HepG2 (cell line): ENCODE measurements around the gene GPATCH11. TPM values are rescaled to one million over a fixed set of nuclear protein-coding genes. Genes with fewer than 3 reads are reported as not detected.

ENCODE experiments used
- ATAC-seq: fragments of 200-7000 bp; cut with Tn5 transposase; 3 replicates; pipeline ENCODE4 v1.9.1; 2020; ENCODE audit warnings: mild to moderate bottlenecking, moderate library complexity
- BruUV-seq: library from RNA; stranded (reverse); fragments of 400-500 nt; replicated peaks from 2 replicates; lab custom pipeline; 2021; lab: Mats Ljungman, UMichigan
- CTCF ChIA-PET: fragments of 300-600 bp; formaldehyde crosslinking; extraction: SDS; loops from one replicate; lab custom pipeline; 2021; ENCODE audit warnings: low total read pairs, inconsistent platforms, low intra/inter-chr PET ratio; lab: Yijun Ruan, JAX
- POLR2A ChIA-PET: fragments of 350-600 bp; sonication (Branson Sonifier 250); formaldehyde crosslinking; loops from one replicate; lab custom pipeline; 2020; ENCODE audit warnings: antibody characterized with exemption, inconsistent platforms; lab: Yijun Ruan, JAX
- DNase-seq: peaks from one replicate; pipeline ENCODE4 v3.0.0-alpha.2; 2015; ENCODE audit warnings: low spot score
- FAIRE-seq: peaks from 3 replicates; lab custom pipeline; 2011; peaks lifted over from hg19 to GRCh38; lab: Jason Lieb, UNC
- H2AFZ ChIP-seq: one replicate; pipeline ENCODE4 v1.6.1; 2011; ENCODE audit warnings: low read length, inconsistent platforms
- H3K27ac ChIP-seq: fragments of 300-600 bp; 3 replicates; pipeline ENCODE4 v1.8.0; 2011; ENCODE audit warnings: mixed run types, mild to moderate bottlenecking, mixed read lengths, low read length, inconsistent platforms; ENCODE audit not compliant: insufficient read depth; ENCODE audit errors: extremely low read length
- H3K27me3 ChIP-seq, 2 experiments: fragments of 200-600 bp in 1 of 2; 2 replicates in 1 of 2; 3 replicates in 1 of 2; pipeline versions ENCODE4 v1.6.0 to v1.8.0; 2011; ENCODE audit warnings: low read length in 2 of 2, mild to moderate bottlenecking in 2 of 2, moderate library complexity in 2 of 2, inconsistent platforms in 1 of 2; ENCODE audit not compliant: insufficient read depth in 2 of 2, control insufficient read depth in 1 of 2
- H3K36me3 ChIP-seq, 2 experiments: fragments of 200-600 bp in 1 of 2; replicated peaks in 1 of 2; 2 replicates in 1 of 2; 3 replicates in 1 of 2; pipeline versions ENCODE4 v1.5.1 to v1.8.0; 2011; ENCODE audit warnings: low read length in 2 of 2, inconsistent platforms in 1 of 2; ENCODE audit not compliant: insufficient read depth in 2 of 2, control insufficient read depth in 1 of 2
- H3K4me1 ChIP-seq: 2 replicates; pipeline ENCODE4 v1.5.1; 2012; ENCODE audit warnings: low read length, inconsistent platforms; ENCODE audit not compliant: insufficient read depth
- H3K4me2 ChIP-seq: 2 replicates; pipeline ENCODE4 v1.6.0; 2011; ENCODE audit warnings: low read depth, low read length, inconsistent platforms
- H3K4me3 ChIP-seq, 3 experiments: fragments of 200-600 bp in 1 of 3; sonication (generic), shearing (Covaris generic) in 1 of 3; replicated peaks in 1 of 3; 2 replicates each; pipeline ENCODE4 v1.5.1; 2011 to 2016; ENCODE audit warnings: low read length in 3 of 3, inconsistent platforms in 2 of 3, low read depth in 2 of 3, mild to moderate bottlenecking in 2 of 3, control low read depth in 1 of 3, mixed read lengths in 1 of 3; ENCODE audit not compliant: insufficient read depth in 1 of 3
- H3K79me2 ChIP-seq: one replicate; pipeline ENCODE4 v1.6.1; 2011; ENCODE audit warnings: low read length, inconsistent platforms; ENCODE audit not compliant: insufficient read depth
- H3K9ac ChIP-seq: 2 replicates; pipeline ENCODE4 v1.6.0; 2011; ENCODE audit warnings: mild to moderate bottlenecking, low read depth, low read length, inconsistent platforms; ENCODE audit not compliant: insufficient read depth
- H3K9me3 ChIP-seq: 2 replicates; pipeline ENCODE4 v1.5.1; 2012; ENCODE audit warnings: mild to moderate bottlenecking, low read length
- H4K20me1 ChIP-seq: 2 replicates; pipeline ENCODE4 v1.6.0; 2011; ENCODE audit warnings: inconsistent platforms, mild to moderate bottlenecking, low read length, moderate library complexity; ENCODE audit not compliant: insufficient read depth
- MAFK ChIP-seq, 2 experiments: IDR thresholded peaks in 1 of 2; conservative IDR thresholded peaks in 1 of 2; 2 replicates each; pipeline ENCODE4 v1.6.1; 2011; ENCODE audit warnings: improper control_type of control experiment in 2 of 2, low read length in 2 of 2
- MIXL1 ChIP-seq: IDR thresholded peaks from 2 replicates; pipeline ENCODE4 v1.6.1; 2016
- PHF21A ChIP-seq: sonication (generic); formaldehyde crosslinking; IDR thresholded peaks from 2 replicates; pipeline ENCODE4 v1.5.0; 2020; ENCODE audit warnings: mild to moderate bottlenecking, missing genetic modification reagents
- POGZ ChIP-seq: sonication (generic); formaldehyde crosslinking; IDR thresholded peaks from 2 replicates; pipeline ENCODE4 v1.4.0; 2020; ENCODE audit warnings: mild to moderate bottlenecking, missing genetic modification reagents
- ZMYM3 ChIP-seq: sonication (generic); formaldehyde crosslinking; IDR thresholded peaks from 2 replicates; pipeline ENCODE4 v1.5.1; 2020; ENCODE audit warnings: mild to moderate bottlenecking, missing genetic modification reagents
- ZNF530 ChIP-seq: sonication (generic); formaldehyde crosslinking; IDR thresholded peaks from 2 replicates; pipeline ENCODE4 v1.5.0; 2020; ENCODE audit warnings: low read depth, mild to moderate bottlenecking, missing genetic modification reagents
- WGBS: methylation state at CpG from one replicate; pipeline ENCODE4 v1.1.6; 2017; ENCODE audit warnings: low lambda C conversion rate; 5-methylcytosine and 5-hydroxymethylcytosine counted together
- in situ Hi-C: cut with HindIII; loops from 2 replicates; pipeline ENCODE4 v1.10.0; 2017; ENCODE audit warnings: low pct_unique_long_range_greater_than_20kb; ENCODE audit not compliant: extremely low pct_ligation_motif_present
- intact Hi-C: fragments of 100-400 bp; cut with micrococcal nuclease; formaldehyde crosslinking; loops from one replicate; pipeline ENCODE4 v1.10.0; 2022; ENCODE audit not compliant: unreplicated experiment
- polyA plus RNA-seq, 8 experiments: library from polyadenylated mRNA; depleted of rRNA in 3 of 8; stranded (reverse) in 7 of 8; unstranded in 1 of 8; fragments of >200 nt; fragmentation: Illumina TruSeq in 4 of 8; extraction: Trizol in 4 of 8; gene quantifications; 2 replicates each; pipeline versions ENCODE4 v1.2.1 to v1.2.3, GENCODE V29; 2011 to 2016; ENCODE audit warnings: low read depth in 4 of 8, missing spikeins in 1 of 8, mixed read lengths in 1 of 8; ENCODE audit not compliant: insufficient read depth in 1 of 8
- total RNA-seq, 5 experiments: library from RNA; depleted of rRNA; stranded (reverse); fragments of >200 nt; fragmentation: Illumina TruSeq; extraction: Trizol; gene quantifications; 2 replicates each; pipeline ENCODE4 v1.2.3, GENCODE V29; 2016; ENCODE audit warnings: low read depth in 1 of 5

The GPATCH11 gene
- total and polyA plus RNA-seq, 2 of the 13 experiments (the other 11 are each of a cell fraction or from before 2014, with no cell fraction given): 3.8 to 8.7 TPM

DNA sequence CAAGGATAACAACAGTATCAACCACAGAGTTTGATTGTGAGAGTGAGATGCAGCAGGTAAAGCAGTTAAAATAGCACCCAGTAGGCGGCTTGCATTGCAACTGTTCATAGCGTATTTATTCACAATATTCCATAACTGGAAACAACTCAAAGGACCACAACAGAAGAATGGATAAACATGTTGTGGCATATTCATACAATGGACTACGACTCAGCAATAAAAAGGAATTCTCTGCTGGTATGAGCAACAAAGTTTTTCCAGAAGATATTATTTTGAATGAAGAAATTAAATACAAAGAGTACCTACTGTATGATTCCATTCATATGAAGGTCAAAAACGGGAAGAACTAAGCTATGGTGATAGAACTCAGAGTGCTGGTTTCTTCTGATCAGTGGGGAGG, 25.2 kb downstream of the GPATCH11 start:
- no peak overlapping the region for H3K4me2 ChIP-seq
- intact Hi-C loops (no loop called here), in situ Hi-C loops (no loop called here)
- no TSS peak for BruUV-seq
- 96% methylated on average over 4 of the region's 4 CpGs for WGBS
- ChIA-PET CTCF (no interaction called here), POLR2A (no interaction called here)
- FAIRE-seq (no peak), DNase-seq (no peak), ATAC-seq (no peak)
- no peaks in the 10 kb centered on the region for H3K79me2 ChIP-seq
- no peak overlapping the region for H3K4me3 ChIP-seq
- TF ChIP-seq POGZ (CRISPR knock-in tag) (no peak), MAFK (conservative IDR thresholded peaks at IDR 0.05 in 1 of 2, IDR thresholded peaks at IDR 0.05 in 1 of 2; ENCODE audit: low read length in 2 of 2) (peak; percentile 31 to 43; a peak in 3 of 4 replicates), ZNF530 (CRISPR knock-in tag) (no peak), ZMYM3 (CRISPR knock-in tag) (no peak), PHF21A (CRISPR knock-in tag) (no peak)
- H3K36me3 ChIP-seq: peaks cover 12 to 50% of the 10 kb centered on the region in 2 experiments
- no peaks in the 10 kb centered on the region for H4K20me1 ChIP-seq
- no peak overlapping the region for H3K27ac ChIP-seq
- no peaks in the 10 kb centered on the region for H3K9me3 ChIP-seq
- no peak overlapping the region for H2AFZ ChIP-seq
- no peaks in the 10 kb centered on the region for H3K27me3 ChIP-seq
- peaks cover 2% of the 10 kb centered on the region for H3K4me1 ChIP-seq
- H3K9ac ChIP-seq: no peak overlapping the region

DNA sequence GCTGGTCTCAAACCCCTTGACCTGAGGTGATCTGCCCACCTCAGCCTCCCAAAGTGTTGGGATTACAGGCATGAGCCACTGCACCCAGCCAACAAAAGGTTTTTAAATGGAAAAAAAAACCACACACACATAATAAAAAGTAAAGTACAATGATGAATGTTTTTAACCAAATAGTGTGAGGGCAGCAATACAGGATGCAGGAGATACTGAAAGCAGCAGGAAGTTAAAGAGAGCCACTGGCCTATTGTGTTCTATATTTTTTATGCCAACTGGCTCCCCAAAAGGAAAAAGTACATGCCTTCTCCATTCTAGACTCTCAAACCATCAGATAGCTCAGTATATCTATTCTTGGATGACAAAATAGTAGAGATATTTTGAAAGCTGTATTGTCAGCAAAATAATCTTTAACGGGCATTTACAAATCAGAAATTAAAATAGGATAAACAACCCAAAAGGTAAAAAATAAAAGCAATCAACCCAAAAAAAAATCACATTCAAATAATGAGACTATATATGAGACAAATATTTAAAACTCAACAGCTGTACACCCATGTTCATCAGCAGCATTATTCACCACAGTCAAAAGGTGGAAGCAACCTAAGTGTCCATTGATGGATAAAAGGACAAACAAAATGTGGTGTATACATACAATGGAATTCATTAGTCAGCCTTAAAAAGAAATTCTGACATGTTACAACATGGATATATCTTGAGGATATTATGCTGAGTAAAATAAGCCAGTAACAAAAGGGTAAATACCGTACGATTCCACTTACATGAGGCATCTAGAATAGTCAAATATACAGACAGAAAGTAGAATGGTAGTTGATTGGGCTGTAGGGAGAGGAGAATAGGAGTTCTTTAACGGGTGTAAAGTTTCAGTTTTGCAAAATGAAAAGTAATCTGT, 26.2 kb downstream of the GPATCH11 start:
- H4K20me1 ChIP-seq: no peaks in the 10 kb centered on the region
- in situ Hi-C loops (no loop called here), intact Hi-C loops (no loop called here)
- H3K27ac ChIP-seq: no peak overlapping the region
- 98% methylated on average over 4 of the region's 4 CpGs for WGBS
- H3K27me3 ChIP-seq: no peaks in the 10 kb centered on the region
- no TSS peak for BruUV-seq
- H3K9me3 ChIP-seq: no peaks in the 10 kb centered on the region
- no peak for FAIRE-seq
- peak; percentile 44 to 64; a peak in 2 of 4 replicates for TF ChIP-seq MAFK (conservative IDR thresholded peaks at IDR 0.05 in 1 of 2, IDR thresholded peaks at IDR 0.05 in 1 of 2; ENCODE audit: low read length in 2 of 2)
- no peak for TF ChIP-seq MIXL1 (CRISPR knock-in tag)
- TF ChIP-seq, all 625 proteins: peak for 1
- no peak for ATAC-seq
- H3K79me2 ChIP-seq: no peaks in the 10 kb centered on the region
- POLR2A ChIA-PET: no interaction called here
- H3K4me3 ChIP-seq: no peak overlapping the region
- H2AFZ ChIP-seq: no peak overlapping the region
- CTCF ChIA-PET: no interaction called here
- H3K9ac ChIP-seq: no peak overlapping the region
- no peak overlapping the region for H3K4me2 ChIP-seq
- no peaks in the 10 kb centered on the region for H3K4me1 ChIP-seq
- H3K36me3 ChIP-seq: peaks cover 13 to 54% of the 10 kb centered on the region in 2 experiments
- DNase-seq: no peak
